DMS 273 (cell line): Measurements from ENCODE around the gene ZFP3.
"Not testable (repeated sequence)": the region's sequence is repeated elsewhere in the genome, so short reads cannot be mapped to it uniquely, and the experiment has no call there.

Source experiments
- DNase-seq: peaks from one replicate; lab custom pipeline; 2025; ENCODE audit not compliant: unreplicated experiment; lab: John Stamatoyannopoulos, UW

The ZFP3 gene

GRCh38 chr17:5077275-5077674, 992 bp upstream of the ZFP3 start:
- DNase-seq, result not testable (repeated sequence)

- DNase-seq, result no peak
Measured at GRCh38 chr17:5077781-5078105, 524 bp upstream of the ZFP3 start.

GRCh38 chr17:5080591-5080990, 2.3 kb downstream of the ZFP3 start:
- no peak for DNase-seq

GRCh38 chr17:5092218-5093010, 14.1 kb downstream of the ZFP3 start:
- no peak for DNase-seq

GRCh38 chr17:5096731-5097100, 18.4 kb downstream of the ZFP3 start:
- DNase-seq, result no peak

GRCh38 chr17:5097101-5097834, 19.0 kb downstream of the ZFP3 start:
- DNase-seq, result peak; percentile 88

- DNase-seq, result no peak
Measured at GRCh38 chr17:5099271-5099670, 21.0 kb downstream of the ZFP3 start.

- no peak for DNase-seq
Measured at GRCh38 chr17:5100832-5101231, 22.6 kb downstream of the ZFP3 start.

- DNase-seq, result no peak
Measured at GRCh38 chr17:5110816-5111215, 32.5 kb downstream of the ZFP3 start.

- DNase-seq, result peak; percentile 95
Measured at GRCh38 chr17:5111402-5112204, 33.3 kb downstream of the ZFP3 start, which contains the start of gene ZNF232. ZNF232 (minus strand) TSS chr17:5111878; CDS start chr17:5111822, 56 bp downstream.

GRCh38 chr17:5115673-5116651, 37.7 kb downstream of the ZFP3 start, which contains the start of gene USP6:
USP6 (plus strand) TSS chr17:5116032; CDS start chr17:5130368, 14,336 bp downstream.
- DNase-seq, result no peak

- DNase-seq, result no peak
Measured at GRCh38 chr17:5118219-5118618, 40.0 kb downstream of the ZFP3 start.

GRCh38 chr17:5120036-5120435, 41.8 kb downstream of the ZFP3 start:
- no peak for DNase-seq

GRCh38 chr17:5120436-5121185, 42.3 kb downstream of the ZFP3 start:
- not testable (repeated sequence) for DNase-seq

GRCh38 chr17:5121186-5121841, 43.0 kb downstream of the ZFP3 start:
- no peak for DNase-seq

GRCh38 chr17:5122056-5122455, 43.8 kb downstream of the ZFP3 start:
- not testable (repeated sequence) for DNase-seq

- peak; percentile 37 for DNase-seq
Measured at GRCh38 chr17:5122586-5123342, 44.5 kb downstream of the ZFP3 start.

GRCh38 chr17:5123343-5124124, 45.3 kb downstream of the ZFP3 start:
- no peak for DNase-seq
